Forelimb muscle (tissue), 1 donor: ENCODE results near the gene RAB24. TPM values are rescaled to one million over a fixed set of nuclear protein-coding genes. Genes with fewer than 3 reads are reported as not detected.

Experiments used
- DNase-seq: peaks from one replicate; pipeline ENCODE4 v3.0.0-alpha.2; 2013; ENCODE audit warnings: low read depth
- polyA plus RNA-seq: library from polyadenylated mRNA; unstranded; fragments of 120-200 nt; gene quantifications from one replicate; pipeline ENCODE4 v1.2.1, GENCODE V29; 2013; ENCODE audit not compliant: insufficient read length

RAB24 gene
- polyA plus RNA-seq, 1 donor = 27.1 TPM

- DNase-seq = no peak
Observed at GRCh38 chr5:177333420-177334154, 30.1 kb upstream of the RAB24 start.

DNA sequence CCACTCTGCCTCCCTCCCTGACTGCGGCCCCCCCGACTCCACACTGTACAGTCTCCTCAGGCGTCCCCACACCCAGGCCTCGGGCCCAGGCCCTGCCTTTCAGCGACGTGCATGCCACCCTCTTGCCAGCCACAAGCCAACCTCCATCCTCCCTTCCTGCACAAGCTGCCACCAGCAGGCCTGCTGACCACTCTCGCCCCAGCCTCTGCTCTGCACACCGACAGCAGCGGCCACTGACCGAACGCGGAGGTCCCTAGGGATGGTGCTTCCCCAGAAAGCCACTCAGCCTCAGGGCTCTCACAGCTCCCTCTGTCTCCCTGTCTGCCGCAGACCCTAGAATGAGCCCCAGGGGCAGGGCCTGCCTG lies 29.4 kb upstream of the RAB24 start:
- no peak for DNase-seq

DNA sequence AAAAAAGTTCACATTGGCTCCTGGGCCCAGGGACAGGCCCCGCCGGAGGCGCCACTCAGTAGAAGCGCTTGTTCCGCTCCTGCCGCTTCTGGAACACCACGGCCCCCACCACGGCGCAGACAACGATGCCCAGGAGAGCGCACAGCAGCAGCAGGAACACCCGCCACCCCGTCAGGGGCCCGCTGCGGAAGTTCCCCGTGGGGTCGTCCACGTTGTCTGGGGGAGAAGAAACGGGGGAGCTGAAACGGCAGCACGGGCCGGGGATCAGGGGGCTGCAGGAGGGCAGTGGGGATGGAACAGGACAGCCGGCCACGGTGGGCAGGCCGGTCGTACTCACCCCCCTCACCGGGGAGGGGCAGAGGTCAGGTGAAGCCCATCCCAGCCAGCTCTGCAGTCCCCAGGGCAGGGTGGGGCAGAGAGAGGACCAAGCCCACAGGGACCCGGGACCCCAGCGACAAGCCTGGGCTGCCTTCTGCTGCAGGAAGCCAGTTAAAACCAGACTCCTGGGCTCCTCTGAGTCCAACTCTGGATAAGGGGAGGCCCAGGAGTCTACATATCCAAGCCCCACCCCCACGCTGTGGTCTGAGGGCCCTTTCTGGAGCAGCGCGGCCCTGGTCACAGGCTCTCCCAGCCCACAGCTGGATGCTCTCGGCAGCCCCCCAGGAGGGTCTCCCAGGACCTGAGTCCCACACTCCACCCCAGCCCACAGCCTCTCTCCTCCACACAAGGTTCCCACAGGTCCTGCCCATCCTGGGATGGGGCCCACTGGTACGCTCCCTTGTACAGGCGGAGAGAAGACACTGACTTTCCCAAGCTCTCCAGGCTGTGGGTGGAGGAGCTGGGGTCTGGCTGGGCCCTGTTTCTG lies 28.7 kb upstream of the RAB24 start:
- DNase-seq = no peak

- no peak for DNase-seq
Observed at GRCh38 chr5:177330991-177331842, 27.7 kb upstream of the RAB24 start.

GRCh38 chr5:177329883-177330282 lies 26.4 kb upstream of the RAB24 start:
- no peak for DNase-seq

GRCh38 chr5:177328545-177329231 lies 25.2 kb upstream of the RAB24 start:
- DNase-seq = no peak

DNA sequence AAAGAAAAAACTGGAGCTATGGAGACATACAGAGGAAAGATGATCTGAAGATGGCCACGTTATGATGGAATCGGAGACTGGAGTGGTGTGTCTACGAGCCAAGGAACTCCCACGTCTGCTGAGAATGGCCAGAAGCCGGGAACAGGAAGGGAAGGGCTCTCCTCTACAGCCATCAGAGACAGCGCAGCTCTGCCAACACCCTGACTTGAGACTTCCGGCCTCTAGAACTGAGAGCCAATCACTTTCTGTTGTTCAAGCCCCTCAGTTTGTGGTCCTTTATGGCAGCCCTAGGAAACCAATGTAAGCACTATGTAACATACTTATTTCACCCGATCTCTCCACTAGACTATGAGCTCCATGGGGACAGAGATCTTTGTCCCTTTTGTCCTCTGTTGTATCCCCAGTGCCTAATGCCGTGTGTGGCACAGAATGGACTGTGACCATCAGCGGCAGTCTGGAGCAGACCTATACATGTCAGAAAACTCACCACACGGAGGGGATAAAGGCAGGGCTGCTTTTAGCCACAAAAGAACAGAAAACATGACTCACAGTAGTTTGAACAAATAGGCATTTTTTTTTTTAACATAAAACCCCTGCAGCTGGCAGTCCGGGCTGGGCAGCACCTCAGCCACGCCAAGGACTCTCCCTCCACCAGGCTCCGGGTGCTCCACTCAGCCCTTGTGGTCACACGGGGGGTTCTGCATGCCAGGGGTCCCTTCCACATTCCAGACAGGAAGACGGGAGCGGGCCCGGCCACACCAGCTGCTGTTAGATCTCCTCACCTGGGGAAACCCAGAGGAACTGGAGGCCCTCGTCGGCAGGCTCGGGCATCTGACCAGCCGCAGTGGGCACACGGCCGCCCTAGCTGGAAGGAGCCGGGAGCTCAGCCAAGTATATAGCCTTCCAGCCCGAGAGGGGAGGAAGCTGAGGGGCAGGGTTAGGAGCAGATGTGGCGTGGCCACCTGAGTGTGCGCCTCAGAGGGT lies 24.3 kb upstream of the RAB24 start:
- DNase-seq = no peak

DNA sequence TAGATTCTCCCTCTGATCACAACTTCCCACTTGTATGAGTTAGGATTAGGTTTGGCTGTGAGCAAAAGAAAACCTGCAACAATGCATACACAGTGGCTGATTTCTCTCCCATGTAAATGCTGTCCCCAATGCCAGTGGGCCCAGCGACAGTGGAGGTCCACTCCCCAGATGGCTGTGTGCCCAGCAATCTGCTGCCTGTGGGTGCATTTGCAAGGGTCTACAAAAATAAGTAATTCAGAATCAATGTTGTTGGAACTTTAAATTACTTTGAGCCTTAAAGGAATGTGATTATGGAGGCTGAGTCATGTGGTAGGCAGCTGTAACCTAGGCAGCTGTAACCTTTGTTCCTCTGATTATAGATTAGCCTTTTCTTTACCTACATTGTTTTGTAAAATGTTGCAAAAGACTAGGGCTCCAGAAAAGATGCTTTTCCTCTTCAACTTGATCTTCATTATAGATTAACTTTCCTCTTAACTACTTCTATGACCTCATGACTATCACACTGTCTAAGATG lies 22.4 kb upstream of the RAB24 start:
- DNase-seq = no peak

- DNase-seq = no peak
Observed at GRCh38 chr5:177320879-177321278, 17.4 kb upstream of the RAB24 start.

DNA sequence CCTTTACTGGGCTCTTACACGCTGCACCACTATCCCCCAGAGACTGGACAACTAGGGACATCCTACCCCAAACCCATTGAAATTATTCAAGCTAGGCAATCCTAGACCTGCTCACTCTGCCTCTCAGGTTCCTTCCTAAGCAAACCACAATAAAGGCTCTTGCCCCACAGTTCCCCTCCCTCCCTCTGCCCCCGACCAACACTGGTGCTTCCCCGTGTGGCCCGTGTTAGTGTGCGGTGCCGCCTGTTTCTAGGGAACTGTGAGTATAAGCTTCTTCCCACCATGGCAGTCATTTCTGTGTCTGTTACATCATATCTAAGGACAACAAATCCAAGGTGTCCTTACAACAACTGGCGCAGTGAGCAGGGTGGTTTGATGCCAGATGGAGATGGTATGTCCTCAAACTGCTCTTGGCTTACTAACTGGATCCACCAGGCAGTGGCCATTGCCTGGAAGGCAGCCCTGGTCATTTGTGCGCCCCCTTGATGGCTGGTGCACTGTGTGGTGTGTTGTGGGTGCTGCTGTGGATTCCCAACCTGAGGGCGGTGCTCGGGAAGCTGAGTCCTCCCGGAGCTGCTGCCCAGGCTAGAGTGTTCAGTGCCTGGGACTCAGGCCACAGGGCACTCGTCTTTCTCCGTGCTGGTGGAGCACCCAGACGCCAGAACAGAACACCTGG lies 16.5 kb upstream of the RAB24 start:
- DNase-seq = no peak

- no peak for DNase-seq
Observed at GRCh38 chr5:177317959-177318377, 14.4 kb upstream of the RAB24 start.

DNA sequence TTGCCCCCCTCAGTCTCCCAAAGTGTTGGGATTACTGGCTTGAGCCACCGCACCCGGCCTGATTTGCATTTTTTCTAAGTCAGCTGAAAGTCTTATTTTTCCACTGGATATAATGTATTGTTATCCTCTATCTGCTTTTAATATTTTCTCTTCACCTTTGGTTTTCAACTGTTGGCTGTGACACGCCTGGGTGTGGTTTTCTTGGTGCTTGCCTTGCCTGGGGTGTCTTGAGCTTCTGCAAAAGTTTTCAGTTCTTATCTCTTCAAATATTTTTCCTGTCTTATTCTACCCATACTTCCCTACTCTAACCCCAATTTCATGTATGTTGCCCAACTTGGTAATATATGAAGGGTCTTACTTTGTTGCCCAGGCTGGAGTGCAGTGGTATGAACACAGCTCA lies 12.5 kb upstream of the RAB24 start:
- no peak for DNase-seq

DNA sequence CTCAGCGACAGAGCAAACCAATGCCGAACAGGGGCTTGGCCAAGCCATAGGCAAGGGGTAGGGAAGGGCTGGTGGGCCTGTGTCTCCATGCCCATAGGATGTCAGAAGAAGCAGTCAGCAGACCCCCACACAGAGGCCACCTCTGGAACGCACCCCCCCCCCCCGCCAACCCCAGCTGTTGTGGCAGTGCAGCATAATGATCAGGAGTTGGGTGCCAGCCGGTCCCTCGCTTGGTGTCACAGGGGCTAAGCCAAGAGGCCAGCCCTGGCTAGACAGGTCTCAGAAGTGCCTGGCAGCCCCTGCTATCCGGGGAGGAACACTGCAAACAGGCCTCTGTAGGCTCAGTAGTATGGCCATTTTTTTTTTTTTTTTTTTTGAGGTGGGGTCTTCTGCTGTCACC lies 11.9 kb upstream of the RAB24 start:
- DNase-seq = no peak

GRCh38 chr5:177314376-177315342 lies 11.1 kb upstream of the RAB24 start:
- DNase-seq = no peak

- DNase-seq = no peak
Observed at GRCh38 chr5:177313561-177314259, 10.2 kb upstream of the RAB24 start.

GRCh38 chr5:177312649-177313181 lies 9.2 kb upstream of the RAB24 start:
- no peak for DNase-seq
